Body of pancreas (tissue), 4 donors: Measurements from ENCODE around the gene CSNK2A2.

ENCODE experiments used
- CTCF ChIP-seq, 7 experiments: fragments of 450-650 bp in 4 of 7; fragments of 200-600 bp in 3 of 7; sonication (generic) in 3 of 7; IDR thresholded peaks; one replicate each; pipeline ENCODE4 v1.5.1; 2016 to 2019; ENCODE audit warnings: antibody characterized with exemption in 7 of 7
- POLR2A ChIP-seq, 3 donors: fragments of 450-650 bp; IDR thresholded peaks; one replicate each; pipeline ENCODE4 v1.6.1; 2016; ENCODE audit warnings: antibody characterized with exemption in 3 of 3, mild to moderate bottlenecking in 2 of 3

- TF ChIP-seq POLR2A (IDR thresholded peaks at IDR 0.05), result no peak
- TF ChIP-seq CTCF (IDR thresholded peaks at IDR 0.05), result no peak
These were observed 40.7 kb downstream of the CSNK2A2 start for GRCh38 chr16:58157239-58157638.
